GM18907 (cell line): Measurements from ENCODE around the gene METTL9.
"Not testable (repeated sequence)": the region's sequence is repeated elsewhere in the genome, so short reads cannot be mapped to it uniquely, and the experiment has no call there.

Experiments
- ATAC-seq: cut with Tn5 transposase; IDR thresholded peaks from one replicate; pipeline ENCODE4 v1.9.1; 2021; ENCODE audit warnings: mild to moderate bottlenecking, moderate library complexity; ENCODE audit not compliant: unreplicated experiment

The METTL9 gene

GRCh38 chr16:21634216-21634615 is 34.8 kb downstream of the METTL9 start:
- no peak for ATAC-seq

GRCh38 chr16:21635694-21636093 is 36.3 kb downstream of the METTL9 start:
- ATAC-seq: not testable (repeated sequence)

GRCh38 chr16:21637032-21637968 is 37.9 kb downstream of the METTL9 start:
- ATAC-seq: no peak

GRCh38 chr16:21638573-21638975 is 39.2 kb downstream of the METTL9 start:
- ATAC-seq: no peak

- ATAC-seq: no peak
Observed at GRCh38 chr16:21639493-21639892, 40.1 kb downstream of the METTL9 start.

GRCh38 chr16:21641916-21642315 is 42.5 kb downstream of the METTL9 start:
- ATAC-seq: no peak

GRCh38 chr16:21642861-21643260 is 43.5 kb downstream of the METTL9 start:
- no peak for ATAC-seq

GRCh38 chr16:21643785-21644184 is 44.4 kb downstream of the METTL9 start:
- ATAC-seq: no peak

- no peak for ATAC-seq
Observed at GRCh38 chr16:21644674-21645073, 45.3 kb downstream of the METTL9 start.

GRCh38 chr16:21645261-21645721 is 45.9 kb downstream of the METTL9 start:
- ATAC-seq: peak; percentile 37

GRCh38 chr16:21646091-21646490 is 46.7 kb downstream of the METTL9 start:
- no peak for ATAC-seq

GRCh38 chr16:21646721-21647561 is 47.6 kb downstream of the METTL9 start:
- ATAC-seq: peak; percentile 91

GRCh38 chr16:21647562-21648164 is 48.3 kb downstream of the METTL9 start:
- peak; percentile 22 for ATAC-seq

- not testable (repeated sequence) for ATAC-seq
Observed at GRCh38 chr16:21649826-21650406, 50.5 kb downstream of the METTL9 start.

- no peak for ATAC-seq
Observed at GRCh38 chr16:21650521-21650920, 51.1 kb downstream of the METTL9 start.

- ATAC-seq: no peak
Observed at GRCh38 chr16:21651515-21651914, 52.1 kb downstream of the METTL9 start.

- no peak for ATAC-seq
Observed at GRCh38 chr16:21652453-21652852, 53.1 kb downstream of the METTL9 start, which contains the start of gene IGSF6. TSS of gene IGSF6 (minus strand) at chr16:21652608. CDS start at chr16:21652598, 10 bp downstream.

GRCh38 chr16:21653571-21653970 is 54.2 kb downstream of the METTL9 start:
- no peak for ATAC-seq

GRCh38 chr16:21654466-21654865 is 55.1 kb downstream of the METTL9 start:
- no peak for ATAC-seq

GRCh38 chr16:21654881-21655280 is 55.5 kb downstream of the METTL9 start:
- no peak for ATAC-seq
